GM15510 (cell line): Measurements from ENCODE around the gene RNGTT.

ENCODE experiments used
- POLR2A ChIP-seq: IDR thresholded peaks from 3 replicates; pipeline ENCODE4 v1.6.1; 2011; ENCODE audit warnings: borderline replicate concordance; ENCODE audit not compliant: insufficient read length; ENCODE audit errors: extremely low read depth

RNGTT gene

DNA sequence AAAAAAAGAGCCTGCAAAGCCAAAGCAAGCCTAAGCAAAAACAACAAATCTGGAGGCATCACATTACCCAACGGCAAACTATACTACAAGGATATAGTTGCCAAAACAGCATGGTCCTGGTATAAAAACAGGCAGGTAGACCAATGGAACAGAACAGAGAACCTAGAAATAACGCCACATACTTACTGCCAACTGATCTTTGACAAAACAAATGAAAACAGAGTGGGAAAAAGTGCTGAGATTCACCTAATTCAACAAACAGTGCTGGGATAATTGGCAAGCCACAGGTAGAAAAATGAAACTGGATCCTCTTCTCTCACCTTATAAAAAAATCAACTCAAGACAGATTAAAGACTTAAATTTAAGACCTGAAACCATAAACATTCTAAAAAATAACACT lies 291.8 kb downstream of the RNGTT start:
- TF ChIP-seq POLR2A, result no peak

DNA sequence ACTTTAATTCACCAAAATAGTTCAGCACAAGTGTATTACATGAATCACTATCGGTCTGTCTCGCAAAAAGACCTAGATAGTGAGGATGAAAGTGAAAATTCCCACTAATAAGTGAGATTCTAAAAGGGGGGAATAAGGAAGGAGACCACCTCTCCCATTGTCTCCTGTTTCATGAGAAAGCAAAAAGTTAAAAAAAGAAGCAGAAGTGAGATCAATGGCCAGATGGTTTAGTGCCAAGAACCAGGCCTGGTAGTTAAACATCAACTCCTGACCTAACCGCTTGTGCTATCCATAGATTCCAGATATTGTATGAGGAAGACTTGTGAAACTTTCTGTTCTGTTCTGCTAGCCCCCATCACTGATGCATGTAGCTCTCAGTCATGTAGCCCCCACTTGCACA lies 293.0 kb downstream of the RNGTT start:
- no peak for TF ChIP-seq POLR2A

DNA sequence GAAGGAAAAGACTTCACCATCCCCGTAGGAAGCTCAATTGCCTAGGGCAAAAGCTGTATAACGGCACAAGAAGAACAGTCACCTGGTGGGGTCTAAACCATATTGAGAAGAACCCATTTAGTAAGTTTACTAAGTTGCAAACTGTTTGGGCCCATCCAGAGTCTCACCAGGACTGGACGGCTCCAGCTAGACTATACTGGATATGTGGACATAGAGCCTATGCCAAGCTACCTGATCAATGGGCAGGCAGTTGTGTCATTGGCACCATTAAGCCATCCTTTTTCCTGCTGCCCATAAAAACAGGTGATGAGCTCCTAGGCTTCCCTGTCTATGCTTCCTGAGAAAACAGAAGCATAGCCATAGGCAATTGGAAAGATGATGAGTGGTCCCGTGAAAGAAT lies 293.9 kb downstream of the RNGTT start:
- TF ChIP-seq POLR2A, result no peak

DNA sequence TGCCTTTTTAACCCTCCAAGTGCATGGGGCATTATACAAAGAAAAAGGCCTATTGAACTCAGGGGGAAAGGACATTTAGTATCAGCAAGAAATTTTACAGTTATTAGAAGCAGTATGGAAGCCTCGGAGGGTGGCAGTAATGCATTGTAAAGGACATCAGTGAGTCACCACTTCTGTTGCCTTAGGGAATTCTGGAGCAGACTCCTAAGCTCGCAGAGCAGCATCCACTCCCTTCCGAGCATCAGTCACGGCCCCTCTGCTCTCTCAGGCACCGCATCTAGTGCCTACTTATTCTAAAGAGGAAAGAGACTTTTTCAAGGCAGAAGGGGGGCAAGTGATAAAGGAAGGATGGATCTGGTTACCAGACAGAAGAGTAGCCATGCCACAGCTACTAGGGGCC lies 296.5 kb downstream of the RNGTT start:
- TF ChIP-seq POLR2A, result no peak

DNA sequence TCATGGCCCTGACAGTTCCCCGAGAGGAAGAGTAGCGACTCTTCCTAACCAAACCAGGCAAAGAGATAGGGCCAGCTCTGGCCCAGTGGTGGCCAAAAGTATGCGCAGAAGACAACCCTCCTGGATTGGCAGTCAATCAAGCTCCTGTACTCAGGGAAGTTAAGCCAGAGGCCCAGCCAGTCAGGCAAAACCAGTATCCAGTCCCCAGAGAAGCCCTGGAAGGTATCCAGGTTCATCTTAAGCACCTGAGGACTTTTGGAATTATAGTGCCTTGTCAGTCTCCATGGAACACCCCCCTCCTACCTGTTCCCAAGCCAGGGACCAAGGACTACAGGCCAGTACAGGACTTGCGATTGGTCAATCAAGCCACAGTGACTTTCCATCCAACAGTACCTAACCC lies 298.3 kb downstream of the RNGTT start:
- no peak for TF ChIP-seq POLR2A

DNA sequence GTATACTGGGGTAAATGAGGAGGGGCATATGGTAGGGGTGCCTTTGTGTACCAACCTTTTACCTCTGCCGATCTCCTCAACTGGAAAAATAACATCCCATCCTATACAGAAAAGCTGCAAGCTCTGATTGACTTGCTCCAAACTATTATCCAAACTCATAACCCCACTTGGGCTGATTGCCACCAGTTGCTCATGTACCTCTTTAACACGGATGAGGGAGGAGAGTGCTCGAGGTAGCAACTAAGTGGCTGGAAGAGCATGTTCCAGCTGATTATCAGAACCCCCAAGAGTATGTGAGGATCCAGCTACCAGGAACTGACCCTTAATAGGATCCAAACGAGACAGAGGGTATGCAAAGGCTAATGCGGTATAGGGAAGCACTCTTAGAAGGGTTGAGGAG lies 299.6 kb downstream of the RNGTT start:
- TF ChIP-seq POLR2A, result no peak

DNA sequence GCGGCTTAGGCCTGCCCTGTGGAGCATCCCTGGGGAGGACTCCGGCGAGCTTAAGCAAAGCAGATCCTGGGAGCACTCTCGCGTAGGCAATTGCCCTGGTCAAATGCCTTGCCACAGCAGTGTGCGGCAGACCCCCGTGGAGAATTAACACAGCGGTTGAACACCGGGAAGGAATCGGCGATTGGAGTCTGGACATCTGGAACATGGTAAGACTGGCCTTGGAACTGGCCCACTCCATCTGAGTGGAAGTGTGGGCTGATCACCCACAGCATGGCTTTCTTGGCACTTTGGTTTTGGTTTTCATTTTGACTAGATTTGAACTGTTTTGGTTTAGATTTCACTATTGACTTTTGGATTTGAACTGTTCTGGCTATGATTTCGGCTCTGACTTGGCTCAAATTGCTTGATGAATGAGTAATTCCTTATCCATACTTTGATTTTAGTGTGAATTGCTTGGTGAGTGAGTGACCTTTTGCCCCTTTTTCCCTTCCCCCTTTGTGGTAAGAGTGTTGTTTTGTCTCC lies 300.7 kb downstream of the RNGTT start:
- no peak for TF ChIP-seq POLR2A

DNA sequence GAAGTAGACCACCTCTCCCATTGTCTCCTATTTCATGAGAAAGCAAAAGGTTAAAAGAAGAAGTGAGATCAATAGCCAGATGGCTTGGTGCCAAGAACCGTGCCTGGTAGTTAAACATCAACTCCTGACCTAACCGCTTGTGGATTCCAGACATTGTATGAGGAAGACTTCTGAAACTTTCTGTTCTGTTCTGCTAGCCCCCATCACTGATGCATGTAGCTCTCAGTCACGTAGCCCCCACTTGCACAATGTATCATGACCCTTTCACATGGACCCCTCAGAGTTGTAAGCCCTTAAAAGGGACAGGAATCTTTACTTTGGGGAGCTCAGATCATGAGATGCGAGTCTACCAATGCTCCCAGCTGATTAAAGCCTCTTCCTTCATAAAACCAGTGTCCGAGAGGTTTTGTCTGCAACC lies 301.2 kb downstream of the RNGTT start:
- no peak for TF ChIP-seq POLR2A

DNA sequence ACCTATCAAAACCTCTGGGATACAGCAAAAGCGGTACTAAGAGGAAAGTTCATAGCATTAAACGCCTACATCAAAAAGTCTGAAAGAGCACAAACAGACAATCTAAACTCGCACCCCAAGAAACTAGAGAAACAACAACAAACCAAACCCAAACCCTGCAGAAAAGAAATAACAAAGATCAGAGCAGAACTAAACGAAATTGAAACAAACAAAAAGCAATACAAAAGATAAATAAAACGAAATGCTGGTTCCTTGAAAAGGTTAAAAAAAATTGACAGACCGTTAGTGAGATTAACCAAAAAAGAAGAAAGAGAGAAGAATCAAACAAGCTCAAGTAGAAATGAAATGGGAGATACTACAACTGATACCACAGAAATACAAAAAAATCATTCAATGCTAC lies 302.3 kb downstream of the RNGTT start:
- TF ChIP-seq POLR2A, result no peak

DNA sequence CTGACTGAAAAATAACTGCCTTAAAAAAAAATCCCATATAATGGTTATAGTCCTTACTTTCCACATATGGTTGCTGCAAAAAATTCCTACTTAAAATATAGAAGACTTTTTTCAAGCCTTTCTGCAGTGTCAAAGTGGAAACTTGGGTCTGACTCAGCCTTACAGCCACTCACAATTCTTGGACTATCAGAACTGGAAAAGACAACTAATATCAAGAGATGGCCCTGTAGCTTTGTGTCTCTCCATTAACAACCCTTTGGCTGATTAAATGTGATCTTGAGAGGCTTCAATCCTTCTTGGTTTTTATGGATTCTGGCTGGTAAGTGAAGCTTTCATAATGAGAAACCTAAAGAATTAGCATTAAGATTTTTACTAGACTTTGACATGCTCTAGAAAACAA lies 307.8 kb downstream of the RNGTT start:
- no peak for TF ChIP-seq POLR2A

DNA sequence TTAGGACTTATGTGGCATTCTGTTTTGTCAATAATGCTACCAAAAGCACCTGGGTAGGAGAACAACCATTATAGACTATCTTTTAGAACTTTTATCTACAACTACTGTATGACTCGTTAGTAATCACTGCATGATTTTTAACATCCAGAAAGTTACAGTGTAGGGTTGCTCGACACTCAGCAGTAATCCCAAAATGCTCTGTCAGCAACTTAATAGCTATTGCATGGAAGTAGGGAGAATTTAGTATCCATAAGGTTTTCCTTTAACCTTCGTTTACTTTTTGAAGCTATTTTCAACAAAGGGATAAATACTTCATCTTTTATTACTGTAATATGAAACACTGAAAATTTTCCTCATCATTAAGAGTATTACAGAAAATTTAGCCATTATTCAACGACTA lies 309.5 kb downstream of the RNGTT start:
- TF ChIP-seq POLR2A, result no peak

DNA sequence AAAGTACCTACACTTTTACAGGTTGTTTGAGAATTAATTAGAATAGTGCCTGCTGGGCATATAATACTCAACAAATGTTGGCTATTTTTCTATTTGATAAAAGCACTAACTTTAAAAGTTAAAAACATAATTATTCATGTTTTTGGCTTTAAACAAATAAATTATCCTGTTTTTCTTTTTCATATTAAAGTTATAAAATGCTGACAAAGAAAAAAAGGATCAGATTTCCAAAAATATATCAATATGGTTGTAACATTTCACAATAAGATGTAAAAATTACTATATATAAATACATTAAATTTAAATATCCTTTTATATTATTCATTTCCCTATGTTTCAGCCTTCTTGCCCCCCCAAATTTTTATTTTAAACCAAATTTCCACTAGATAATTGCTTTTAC lies 312.0 kb downstream of the RNGTT start:
- no peak for TF ChIP-seq POLR2A

DNA sequence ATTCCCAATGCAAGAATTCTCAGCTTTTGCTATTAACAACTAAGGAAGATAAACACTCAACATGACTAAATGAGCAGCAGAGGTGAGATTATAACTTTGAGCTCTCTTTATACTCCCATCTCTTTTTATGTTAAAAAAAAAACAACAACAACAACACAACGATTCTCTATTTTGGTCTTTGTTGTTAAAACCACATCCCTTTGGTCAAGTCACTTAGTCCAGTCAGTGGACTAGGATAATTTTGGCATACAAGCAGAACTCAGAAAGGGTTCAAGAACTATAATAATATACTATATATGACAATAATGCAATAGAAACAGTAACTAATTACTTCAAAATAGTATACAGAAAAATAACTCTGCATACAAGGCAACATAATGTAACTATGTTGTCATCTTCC lies 312.4 kb downstream of the RNGTT start:
- TF ChIP-seq POLR2A, result no peak

DNA sequence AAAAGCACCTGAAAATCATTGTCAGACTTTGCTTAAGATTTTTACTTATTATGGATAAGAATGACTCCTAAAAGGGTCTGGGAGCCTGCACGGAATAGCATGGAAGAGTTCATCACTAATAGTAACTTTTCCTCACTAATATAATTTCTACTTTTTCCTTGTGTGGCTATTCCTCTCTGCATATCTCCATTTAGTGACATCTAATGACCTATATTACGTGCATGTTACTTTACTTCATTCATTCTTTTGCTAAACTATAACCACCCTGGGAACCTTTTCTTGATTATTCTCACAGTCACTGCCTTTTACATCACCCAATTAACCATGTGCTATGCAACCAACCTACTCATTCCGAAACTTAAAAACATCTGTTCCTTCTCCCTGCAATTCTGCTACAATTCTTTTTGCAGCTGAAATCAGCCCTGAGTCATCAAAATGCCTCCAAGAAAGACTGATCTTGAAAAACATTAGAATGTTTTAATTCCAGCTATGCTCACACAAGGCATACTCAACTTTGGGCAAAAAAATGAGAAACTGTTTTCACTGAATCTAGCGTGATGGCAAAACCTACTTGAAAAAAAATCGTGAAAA lies 313.3 kb downstream of the RNGTT start:
- no peak for TF ChIP-seq POLR2A

DNA sequence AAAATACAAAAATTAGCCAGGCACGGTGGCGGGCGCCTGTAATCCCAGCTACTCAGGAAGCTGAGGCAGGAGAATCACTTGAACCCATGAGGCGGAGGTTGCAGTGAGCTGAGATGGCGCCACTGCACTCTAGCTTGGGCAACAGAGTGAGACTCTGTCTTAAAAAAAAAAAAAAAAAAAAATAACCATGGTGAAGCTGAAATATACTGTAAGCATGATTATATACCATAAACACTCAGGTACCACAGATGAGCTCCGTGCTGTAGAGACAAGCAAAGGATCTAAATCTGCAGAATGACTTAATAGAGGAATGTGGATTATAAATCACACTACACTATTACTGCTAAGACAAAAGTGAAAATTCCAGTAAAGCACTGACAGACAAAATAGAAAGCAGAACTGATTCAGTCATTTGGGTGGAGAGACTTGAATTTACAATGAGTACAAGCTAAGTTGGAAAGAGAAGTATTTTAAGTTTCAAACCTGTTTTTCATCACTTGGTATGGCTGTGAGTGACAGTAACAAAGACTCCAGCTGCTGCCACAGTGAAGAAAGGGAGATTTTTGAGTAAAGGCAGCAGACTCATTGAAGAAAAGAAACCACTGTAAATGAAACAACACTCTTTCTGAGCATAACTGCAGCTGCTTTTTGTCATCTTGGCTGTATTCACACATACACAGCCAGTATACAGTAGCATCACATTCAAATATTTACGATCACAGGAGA lies 322.1 kb downstream of the RNGTT start:
- TF ChIP-seq POLR2A, result no peak
